ENCODE measurements around the gene LSM14B. TPM values are rescaled to one million over a fixed set of nuclear protein-coding genes. Genes with fewer than 3 reads are reported as not detected.

The LSM14B gene
- total RNA-seq, 1 experiment from 2014 or later = 82.4 TPM

GRCh38 chr20:62111148-62111547 is 11.1 kb upstream of the LSM14B start:
- Histone ChIP-seq H3K23ac (ENCODE audit: insufficient read length, low read depth, low read length) (no peak overlapping the region), H3T11ph (ENCODE audit: low read length) (no peak overlapping the region), H2BK20ac (ENCODE audit: low read depth, low read length, poor library complexity, severe bottlenecking) (no peak overlapping the region), H2BK15ac (ENCODE audit: low read depth, low read length) (no peak overlapping the region), H2BK12ac (ENCODE audit: insufficient read length, low read depth, low read length) (no peak overlapping the region), H2AK5ac (ENCODE audit: insufficient read length, low read length) (no peak overlapping the region), H3K27me3 (ENCODE audit: insufficient read depth, low read length) (no peaks in the 10 kb centered on the region), H3K4ac (ENCODE audit: low read depth, low read length) (no peak overlapping the region), H3K27ac (ENCODE audit: insufficient read length, low read depth, low read length) (no peak overlapping the region), H3K14ac (ENCODE audit: insufficient read depth, low read length) (no peak overlapping the region), H3K79me1 (ENCODE audit: insufficient read depth, low read depth, low read length, poor library complexity, severe bottlenecking) (no peaks in the 10 kb centered on the region), H4K5ac (ENCODE audit: insufficient read length, low read depth, low read length) (no peak overlapping the region), H4K8ac (replicated peaks; ENCODE audit: insufficient read length, low read depth, low read length) (no peak overlapping the region), H2AFZ (ENCODE audit: low read length) (no peak overlapping the region), H3K9me3 (ENCODE audit: control insufficient read depth, low read depth, low read length) (no peaks in the 10 kb centered on the region), H3K23me2 (ENCODE audit: insufficient read length, low read depth, low read length, poor library complexity, severe bottlenecking) (no peaks in the 10 kb centered on the region), H3K79me2 (ENCODE audit: insufficient read depth, low read length) (no peaks in the 10 kb centered on the region), H2BK5ac (ENCODE audit: insufficient read length, low read length) (no peak overlapping the region), H4K91ac (ENCODE audit: insufficient read length, low read depth, low read length) (no peak overlapping the region), H3K56ac (ENCODE audit: insufficient read length, low read depth, low read length) (no peak overlapping the region), H4K20me1 (ENCODE audit: control insufficient read depth, insufficient read depth, insufficient read length) (no peaks in the 10 kb centered on the region), H3K4me2 (ENCODE audit: insufficient read depth, insufficient read length, low read length) (no peak overlapping the region), H2BK120ac (ENCODE audit: low read depth, low read length, poor library complexity, severe bottlenecking) (no peak overlapping the region), H3K4me1 (ENCODE audit: insufficient read depth, low read length) (no peaks in the 10 kb centered on the region), H3K18ac (ENCODE audit: insufficient read length, low read depth, low read length) (no peak overlapping the region), H3K9ac (ENCODE audit: extremely low read depth, insufficient read length, low read length) (no peak overlapping the region)
- H3K27ac Mint-ChIP-seq = peak overlapping the region in 1 of 3 experiments; percentile 76; a peak in 1 of 7 replicates
- WGBS (ENCODE audit: extremely low coverage, insufficient read length, low lambda C conversion rate) = no CpG with 5 or more reads among the region's 6 CpGs
- peaks cover 37 to 41% of the 10 kb centered on the region in 2 experiments for H3K9me3 Mint-ChIP-seq
- no peak for TF ChIP-seq CTCF (conservative IDR thresholded peaks at IDR 0.05)
- H3K4me1 Mint-ChIP-seq = peaks cover 7 to 15% of the 10 kb centered on the region in 2 experiments
- DNase-seq = no peak
- peaks cover 9 to 11% (median 9%) of the 10 kb centered on the region in 3 experiments; a peak in 6 of 7 replicates for H3K36me3 Mint-ChIP-seq (ENCODE audit: insufficient read depth in 1 of 3, low read depth in 3 of 3)
- H3K4me3 Mint-ChIP-seq = no peak overlapping the region
- peaks cover 26% of the 10 kb centered on the region for H3K27me3 Mint-ChIP-seq (ENCODE audit: low read depth)

All from H9 (cell line).